Testis (tissue), 2 donors: ENCODE measurements around the gene GATA6.

Source experiments
- POLR2A ChIP-seq: fragments of 450-650 bp; IDR thresholded peaks from one replicate; pipeline ENCODE4 v1.6.1; 2017; ENCODE audit warnings: antibody characterized with exemption, mild to moderate bottlenecking, moderate library complexity
- TF ChIP-seq, protein P1 (sequence below), 3 experiments: fragments of 450-650 bp in 2 of 3; fragments of 200-600 bp in 1 of 3; sonication (generic) in 1 of 3; IDR thresholded peaks; one replicate each; pipeline ENCODE4 v1.5.1; 2016 to 2019; ENCODE audit warnings: antibody characterized with exemption in 3 of 3, mild to moderate bottlenecking in 2 of 3, moderate library complexity in 1 of 3

DNA sequence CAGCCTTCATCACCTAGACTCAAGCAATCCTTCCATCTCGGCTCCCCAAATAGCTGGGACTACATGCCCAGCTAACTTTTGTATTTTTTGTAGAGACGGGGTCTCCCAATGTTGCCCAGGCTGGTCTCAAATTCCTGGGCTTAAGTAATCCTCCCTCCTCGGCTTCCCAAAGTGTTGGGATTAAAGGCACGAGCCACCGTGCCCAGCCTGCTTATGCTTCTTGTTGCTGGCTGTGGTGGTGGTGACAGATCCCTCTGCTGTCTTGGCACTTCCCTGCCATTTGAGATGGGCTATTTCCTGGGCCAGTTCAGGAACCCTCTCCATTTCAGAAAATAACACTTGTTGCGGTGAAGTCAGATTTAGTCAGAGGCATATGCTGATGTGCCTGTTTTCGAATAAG is 28.8 kb downstream of the GATA6 start:
- TF ChIP-seq, protein P1, sequence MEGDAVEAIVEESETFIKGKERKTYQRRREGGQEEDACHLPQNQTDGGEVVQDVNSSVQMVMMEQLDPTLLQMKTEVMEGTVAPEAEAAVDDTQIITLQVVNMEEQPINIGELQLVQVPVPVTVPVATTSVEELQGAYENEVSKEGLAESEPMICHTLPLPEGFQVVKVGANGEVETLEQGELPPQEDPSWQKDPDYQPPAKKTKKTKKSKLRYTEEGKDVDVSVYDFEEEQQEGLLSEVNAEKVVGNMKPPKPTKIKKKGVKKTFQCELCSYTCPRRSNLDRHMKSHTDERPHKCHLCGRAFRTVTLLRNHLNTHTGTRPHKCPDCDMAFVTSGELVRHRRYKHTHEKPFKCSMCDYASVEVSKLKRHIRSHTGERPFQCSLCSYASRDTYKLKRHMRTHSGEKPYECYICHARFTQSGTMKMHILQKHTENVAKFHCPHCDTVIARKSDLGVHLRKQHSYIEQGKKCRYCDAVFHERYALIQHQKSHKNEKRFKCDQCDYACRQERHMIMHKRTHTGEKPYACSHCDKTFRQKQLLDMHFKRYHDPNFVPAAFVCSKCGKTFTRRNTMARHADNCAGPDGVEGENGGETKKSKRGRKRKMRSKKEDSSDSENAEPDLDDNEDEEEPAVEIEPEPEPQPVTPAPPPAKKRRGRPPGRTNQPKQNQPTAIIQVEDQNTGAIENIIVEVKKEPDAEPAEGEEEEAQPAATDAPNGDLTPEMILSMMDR (IDR thresholded peaks at IDR 0.05) = no peak
- no peak for TF ChIP-seq POLR2A
